SKM-1 treated with dmso at 0.1 percent for 144 hours (cell line): ENCODE results near the gene NKAIN1.
"Not testable (repeated sequence)": the region's sequence is repeated elsewhere in the genome, so short reads cannot be mapped to it uniquely, and the experiment has no call there.

Experiments
- DNase-seq: peaks from one replicate; lab custom pipeline; 2025; ENCODE audit not compliant: unreplicated experiment; lab: John Stamatoyannopoulos, UW

The NKAIN1 gene

GRCh38 chr1:31198600-31198999 is 41.1 kb downstream of the NKAIN1 start:
- no peak for DNase-seq

GRCh38 chr1:31198150-31198549 is 41.5 kb downstream of the NKAIN1 start:
- DNase-seq: no peak

GRCh38 chr1:31196685-31197084 is 43.0 kb downstream of the NKAIN1 start:
- DNase-seq: no peak

GRCh38 chr1:31195267-31195666 is 44.4 kb downstream of the NKAIN1 start:
- DNase-seq: not testable (repeated sequence)

GRCh38 chr1:31193729-31194128 is 46.0 kb downstream of the NKAIN1 start:
- no peak for DNase-seq

- no peak for DNase-seq
Measured at GRCh38 chr1:31191281-31191680, 48.4 kb downstream of the NKAIN1 start.

GRCh38 chr1:31189696-31190674 is 49.7 kb downstream of the NKAIN1 start:
- DNase-seq: no peak

GRCh38 chr1:31183927-31184554 is 55.6 kb downstream of the NKAIN1 start:
- DNase-seq: peak; percentile 6

GRCh38 chr1:31183126-31183525 is 56.6 kb downstream of the NKAIN1 start:
- no peak for DNase-seq

- peak; percentile 41 for DNase-seq
Measured at GRCh38 chr1:31182352-31182751, 57.3 kb downstream of the NKAIN1 start.

- peak; percentile 43 for DNase-seq
Measured at GRCh38 chr1:31181515-31182343, 58.0 kb downstream of the NKAIN1 start.

- DNase-seq: no peak
Measured at GRCh38 chr1:31180338-31180737, 59.3 kb downstream of the NKAIN1 start.

- not testable (repeated sequence) for DNase-seq
Measured at GRCh38 chr1:31176291-31176690, 63.4 kb downstream of the NKAIN1 start.

GRCh38 chr1:31170486-31170735 is 69.3 kb downstream of the NKAIN1 start:
- no peak for DNase-seq

GRCh38 chr1:31166462-31166861 is 73.2 kb downstream of the NKAIN1 start:
- DNase-seq: no peak

GRCh38 chr1:31164291-31164690 is 75.4 kb downstream of the NKAIN1 start:
- DNase-seq: no peak

GRCh38 chr1:31163866-31164265 is 75.8 kb downstream of the NKAIN1 start:
- DNase-seq: no peak

- DNase-seq: no peak
Measured at GRCh38 chr1:31161571-31161970, 78.1 kb downstream of the NKAIN1 start.

- DNase-seq: no peak
Measured at GRCh38 chr1:31159869-31160611, 79.6 kb downstream of the NKAIN1 start.

GRCh38 chr1:31159323-31159722 is 80.4 kb downstream of the NKAIN1 start:
- no peak for DNase-seq
